Tibial nerve (tissue), 4 donors: ENCODE results near the gene PRDX3.

Experiments used
- EP300 ChIP-seq, 2 donors: sonication (generic); formaldehyde crosslinking; IDR thresholded peaks; one replicate each; pipeline ENCODE4 v1.6.1; 2017; ENCODE audit warnings: antibody characterized with exemption in 2 of 2, mild to moderate bottlenecking in 1 of 2
- POLR2A ChIP-seq, 2 donors: fragments of 450-650 bp; IDR thresholded peaks; one replicate each; pipeline ENCODE4 v1.6.1; 2017; ENCODE audit warnings: antibody characterized with exemption in 2 of 2, mild to moderate bottlenecking in 2 of 2, moderate library complexity in 2 of 2
- TF ChIP-seq, protein P1 (sequence below), 5 experiments: fragments of 200-600 bp in 3 of 5; fragments of 450-650 bp in 2 of 5; sonication (generic) in 3 of 5; IDR thresholded peaks; one replicate each; pipeline ENCODE4 v1.5.1; 2016 to 2019; ENCODE audit warnings: antibody characterized with exemption in 5 of 5, mild to moderate bottlenecking in 3 of 5, moderate library complexity in 2 of 5

DNA sequence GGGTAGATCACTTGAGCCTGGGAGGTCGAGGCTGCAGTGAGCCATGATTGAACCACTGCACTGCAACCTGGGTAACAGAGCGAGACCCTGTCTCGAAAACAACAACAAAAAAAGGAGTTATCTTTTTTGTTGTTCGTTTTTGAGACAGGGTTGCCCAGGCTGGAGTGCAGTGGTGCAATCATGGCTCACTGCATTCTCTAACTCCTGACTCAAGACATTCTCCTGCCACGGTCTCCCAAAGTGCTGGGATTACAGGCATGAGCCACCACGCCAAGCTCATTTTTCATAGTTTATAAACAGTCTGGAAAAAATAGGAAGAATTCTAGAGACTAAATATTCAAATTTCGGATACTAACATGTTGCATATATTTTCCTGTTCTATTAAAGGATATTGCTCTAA lies 42.5 kb downstream of the PRDX3 start:
- TF ChIP-seq POLR2A (IDR thresholded peaks at IDR 0.05) (no peak), EP300 (IDR thresholded peaks at IDR 0.05) (no peak)
- TF ChIP-seq, protein P1, sequence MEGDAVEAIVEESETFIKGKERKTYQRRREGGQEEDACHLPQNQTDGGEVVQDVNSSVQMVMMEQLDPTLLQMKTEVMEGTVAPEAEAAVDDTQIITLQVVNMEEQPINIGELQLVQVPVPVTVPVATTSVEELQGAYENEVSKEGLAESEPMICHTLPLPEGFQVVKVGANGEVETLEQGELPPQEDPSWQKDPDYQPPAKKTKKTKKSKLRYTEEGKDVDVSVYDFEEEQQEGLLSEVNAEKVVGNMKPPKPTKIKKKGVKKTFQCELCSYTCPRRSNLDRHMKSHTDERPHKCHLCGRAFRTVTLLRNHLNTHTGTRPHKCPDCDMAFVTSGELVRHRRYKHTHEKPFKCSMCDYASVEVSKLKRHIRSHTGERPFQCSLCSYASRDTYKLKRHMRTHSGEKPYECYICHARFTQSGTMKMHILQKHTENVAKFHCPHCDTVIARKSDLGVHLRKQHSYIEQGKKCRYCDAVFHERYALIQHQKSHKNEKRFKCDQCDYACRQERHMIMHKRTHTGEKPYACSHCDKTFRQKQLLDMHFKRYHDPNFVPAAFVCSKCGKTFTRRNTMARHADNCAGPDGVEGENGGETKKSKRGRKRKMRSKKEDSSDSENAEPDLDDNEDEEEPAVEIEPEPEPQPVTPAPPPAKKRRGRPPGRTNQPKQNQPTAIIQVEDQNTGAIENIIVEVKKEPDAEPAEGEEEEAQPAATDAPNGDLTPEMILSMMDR (IDR thresholded peaks at IDR 0.05) = no peak
